HG03575 (cell line): ENCODE results near the gene EID3.
"Not testable (repeated sequence)": the region's sequence is repeated elsewhere in the genome, so short reads cannot be mapped to it uniquely, and the experiment has no call there.

ENCODE experiments used
- ATAC-seq: cut with Tn5 transposase; IDR thresholded peaks from one replicate; pipeline ENCODE4 v1.9.1; 2021; ENCODE audit not compliant: unreplicated experiment, insufficient number of reproducible peaks, low FRiP score; ENCODE audit errors: extremely low read depth

EID3 gene

DNA sequence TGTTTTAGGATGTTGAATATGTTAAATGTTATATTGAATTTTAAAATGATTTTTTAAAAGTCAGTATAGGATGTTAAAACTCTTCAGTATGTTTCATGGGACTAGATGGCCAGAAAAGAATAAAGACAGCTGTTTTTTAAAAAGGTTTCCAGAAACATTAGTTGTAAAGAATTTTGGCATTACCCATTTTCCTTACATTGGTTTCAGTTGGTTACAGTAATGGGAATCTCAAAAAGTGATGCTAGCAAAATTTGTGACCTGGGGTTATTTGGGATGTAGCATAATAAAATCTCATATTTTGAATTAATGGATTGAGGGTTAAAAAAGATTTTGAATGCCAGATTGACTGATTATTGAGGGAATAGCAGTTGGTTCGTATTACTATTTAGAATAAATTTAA lies 25.3 kb downstream of the EID3 start:
- no peak for ATAC-seq

DNA sequence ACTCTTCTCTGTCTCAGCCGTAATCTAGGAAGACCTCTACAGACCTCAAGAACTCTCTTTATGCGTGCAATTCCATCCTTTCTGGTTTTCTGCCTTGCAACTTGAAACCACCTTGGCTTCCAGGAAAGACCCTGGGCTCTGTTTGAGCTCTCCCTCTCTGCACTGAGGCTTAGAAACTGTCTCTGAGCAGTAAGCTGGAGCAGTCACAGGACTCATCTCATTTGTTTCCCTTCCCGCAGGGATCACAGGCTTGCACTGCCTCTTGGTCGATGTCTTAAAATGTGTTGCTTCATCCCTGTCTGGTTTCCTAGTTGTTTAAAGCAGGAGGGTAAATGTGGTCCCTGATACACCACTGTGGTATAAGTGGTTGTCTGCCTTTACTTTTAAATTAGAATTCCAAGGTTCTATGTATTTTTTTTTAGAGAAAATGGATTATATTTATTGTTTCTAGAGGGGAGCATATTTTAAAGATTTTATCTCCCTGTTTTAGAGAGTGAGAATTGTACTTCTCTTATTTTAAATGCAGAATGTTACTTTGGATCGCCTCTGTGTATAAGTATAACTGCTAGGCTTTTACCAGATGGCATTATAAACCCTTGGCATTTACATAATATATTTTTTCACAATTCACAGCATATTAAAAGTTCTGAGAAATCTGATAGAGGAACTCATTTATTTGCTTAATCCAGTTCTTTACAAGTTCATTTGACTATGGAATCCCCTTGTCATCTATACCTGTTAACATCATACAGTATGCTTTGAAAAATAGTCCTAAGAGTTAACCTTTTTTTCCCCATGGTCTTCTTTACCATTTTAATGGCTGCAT lies 26.4 kb downstream of the EID3 start:
- ATAC-seq: no peak

DNA sequence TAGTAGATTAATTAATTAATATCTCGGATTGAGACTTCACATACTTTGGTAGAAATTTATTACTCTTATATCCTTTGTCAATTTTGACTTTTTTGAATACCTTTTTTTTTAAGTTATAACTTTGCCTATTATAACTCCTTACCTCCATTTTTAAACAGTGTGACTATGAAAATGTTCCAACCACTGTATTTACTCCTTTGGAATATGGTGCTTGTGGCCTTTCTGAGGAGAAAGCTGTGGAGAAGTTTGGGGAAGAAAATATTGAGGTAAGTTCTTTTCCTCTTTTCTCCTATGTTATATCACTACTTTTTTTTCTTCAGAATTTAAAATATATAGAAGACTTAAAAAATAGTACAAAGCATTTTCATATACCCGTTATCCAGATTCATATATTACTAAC lies 27.8 kb downstream of the EID3 start:
- no peak for ATAC-seq

DNA sequence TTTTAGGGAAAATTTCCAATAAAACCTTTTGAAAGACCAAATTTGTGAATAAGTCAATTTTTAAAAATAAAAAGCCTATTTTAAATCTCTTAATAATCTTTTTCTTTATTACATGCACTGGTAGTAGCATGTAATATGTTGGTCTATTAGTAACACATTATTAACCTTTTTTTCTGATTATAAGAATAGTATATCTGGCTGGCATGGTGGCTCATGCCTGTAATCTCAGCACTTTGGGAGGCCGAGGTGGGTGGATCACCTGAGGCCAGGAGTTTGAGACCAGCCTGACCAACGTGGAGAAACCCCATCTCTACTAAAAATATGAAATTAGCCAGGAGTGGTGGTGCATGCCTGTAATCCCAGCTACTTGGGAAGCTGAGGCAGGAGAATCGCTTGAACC lies 28.7 kb downstream of the EID3 start:
- ATAC-seq: not testable (repeated sequence)

DNA sequence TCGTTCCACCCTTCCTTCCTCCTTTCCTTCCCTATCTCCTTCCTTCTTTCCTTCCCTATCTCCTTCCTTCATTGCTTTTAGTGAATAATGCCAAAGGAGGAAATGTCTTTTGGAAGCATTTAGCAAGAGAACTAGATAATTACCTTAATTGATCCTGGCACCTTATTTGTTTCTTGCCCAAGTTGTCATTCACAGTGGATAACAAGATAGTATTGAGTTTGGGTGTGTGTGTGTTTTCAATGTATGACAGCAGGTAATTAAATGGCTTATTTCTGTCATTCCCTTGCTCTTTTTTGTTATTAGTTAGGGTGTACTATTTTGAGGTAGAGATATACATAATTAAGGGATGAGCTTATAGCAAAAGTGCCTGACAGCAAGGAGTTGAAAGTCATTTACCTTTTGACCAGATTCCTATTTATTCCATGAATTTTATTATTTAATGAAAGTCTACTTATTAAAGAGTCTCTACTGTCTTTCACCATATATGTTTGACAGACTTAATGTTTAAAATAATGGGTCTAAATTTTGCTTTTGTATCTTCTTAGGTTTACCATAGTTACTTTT lies 30.2 kb downstream of the EID3 start:
- ATAC-seq: no peak

DNA sequence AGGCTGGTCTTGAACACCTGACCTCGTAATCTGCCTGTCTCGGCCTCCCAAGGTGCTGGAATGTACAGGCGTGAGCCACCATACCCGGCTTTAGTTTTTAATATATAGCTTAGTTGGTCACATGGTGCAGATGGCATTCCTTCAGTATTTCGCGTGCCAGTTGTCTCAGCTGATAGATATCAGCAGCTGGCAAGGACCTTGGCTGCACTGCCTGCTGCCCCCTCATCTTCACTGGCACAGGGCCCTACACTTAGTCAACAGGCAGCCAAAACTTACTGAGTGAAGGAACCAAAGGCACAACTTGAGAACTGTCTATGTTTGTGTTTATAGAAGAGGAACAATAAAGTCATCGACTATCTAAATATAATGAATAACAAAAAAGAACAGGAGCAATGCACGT lies 31.0 kb downstream of the EID3 start:
- no peak for ATAC-seq

DNA sequence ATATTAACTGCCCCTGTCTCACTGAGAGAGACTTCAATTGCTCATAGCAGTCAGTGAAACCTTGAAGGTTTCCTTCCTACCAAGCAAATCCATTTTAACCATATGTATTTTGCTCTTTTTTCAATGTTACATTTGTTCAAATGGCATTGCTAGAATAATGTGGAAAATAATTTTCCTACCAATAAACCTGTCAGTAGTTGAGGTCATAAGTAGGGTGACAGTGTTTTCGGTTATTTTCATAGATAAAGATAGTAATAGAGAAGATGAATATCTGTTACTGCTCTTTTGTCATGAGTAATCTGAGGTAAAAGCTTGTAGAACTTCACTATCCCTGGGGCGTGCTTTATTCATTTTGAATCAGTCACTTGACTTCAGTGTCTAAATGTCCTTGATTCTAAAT lies 32.6 kb downstream of the EID3 start:
- no peak for ATAC-seq

DNA sequence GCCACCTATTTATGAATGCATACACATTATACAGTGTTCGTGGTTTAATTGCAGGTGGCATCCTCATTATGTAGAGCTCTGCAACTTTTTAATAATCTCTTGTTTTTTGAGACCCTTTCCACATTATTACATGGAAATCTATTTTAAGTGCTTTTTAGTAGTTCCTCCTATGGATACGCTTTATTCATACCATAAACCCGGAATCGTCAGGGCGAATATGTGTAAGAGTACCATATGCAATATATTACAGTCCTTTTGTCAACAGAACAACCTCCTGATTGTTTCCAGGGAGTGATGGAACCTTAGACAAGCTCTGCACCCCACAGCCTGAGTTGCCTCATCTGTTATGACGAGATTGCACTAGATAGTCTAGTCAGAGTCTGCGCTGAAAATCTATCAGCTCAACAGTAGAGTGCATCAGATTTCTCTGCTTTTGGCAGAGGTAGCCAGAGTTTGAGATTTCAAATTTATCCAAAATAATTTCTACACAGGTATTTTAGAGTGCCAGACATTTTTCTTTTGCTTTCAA lies 33.6 kb downstream of the EID3 start:
- ATAC-seq: no peak

DNA sequence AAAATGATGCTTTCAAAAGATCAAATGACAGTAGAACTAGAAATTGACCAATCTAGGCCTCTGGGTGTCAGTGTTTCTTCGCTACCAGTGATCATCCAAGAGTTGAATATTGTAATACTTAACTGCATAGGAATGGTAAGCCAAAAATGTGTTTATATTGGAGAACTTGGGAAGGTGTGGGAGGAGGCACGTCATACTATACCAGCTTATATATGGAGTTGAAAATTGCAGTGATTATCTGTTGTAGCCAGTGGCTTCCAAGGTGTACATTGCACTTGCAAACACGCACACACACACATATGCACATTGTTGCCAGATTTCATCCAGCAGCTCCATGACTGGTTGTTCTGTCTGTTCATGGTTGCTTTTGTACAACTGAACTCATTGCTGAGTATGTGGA lies 36.1 kb downstream of the EID3 start:
- ATAC-seq: no peak

DNA sequence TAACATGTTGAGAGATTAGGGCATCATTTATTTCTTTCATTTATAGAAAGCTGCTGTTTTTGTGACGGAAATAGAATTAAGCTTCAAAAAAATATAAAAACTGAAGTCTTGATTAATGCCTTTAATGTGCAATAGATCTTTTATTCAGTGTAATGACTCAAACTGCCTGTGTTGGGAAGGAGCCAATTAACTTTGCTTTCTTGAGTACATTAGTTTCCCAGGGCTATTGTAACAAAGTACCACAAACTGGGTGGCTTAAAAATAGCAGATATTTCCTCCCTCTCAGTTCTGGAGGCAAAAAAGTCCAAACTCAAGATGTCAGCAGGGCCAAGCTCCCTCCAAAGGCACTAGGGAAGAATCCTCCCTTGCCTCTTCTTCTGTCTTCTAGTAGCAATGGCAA lies 36.6 kb downstream of the EID3 start:
- no peak for ATAC-seq

DNA sequence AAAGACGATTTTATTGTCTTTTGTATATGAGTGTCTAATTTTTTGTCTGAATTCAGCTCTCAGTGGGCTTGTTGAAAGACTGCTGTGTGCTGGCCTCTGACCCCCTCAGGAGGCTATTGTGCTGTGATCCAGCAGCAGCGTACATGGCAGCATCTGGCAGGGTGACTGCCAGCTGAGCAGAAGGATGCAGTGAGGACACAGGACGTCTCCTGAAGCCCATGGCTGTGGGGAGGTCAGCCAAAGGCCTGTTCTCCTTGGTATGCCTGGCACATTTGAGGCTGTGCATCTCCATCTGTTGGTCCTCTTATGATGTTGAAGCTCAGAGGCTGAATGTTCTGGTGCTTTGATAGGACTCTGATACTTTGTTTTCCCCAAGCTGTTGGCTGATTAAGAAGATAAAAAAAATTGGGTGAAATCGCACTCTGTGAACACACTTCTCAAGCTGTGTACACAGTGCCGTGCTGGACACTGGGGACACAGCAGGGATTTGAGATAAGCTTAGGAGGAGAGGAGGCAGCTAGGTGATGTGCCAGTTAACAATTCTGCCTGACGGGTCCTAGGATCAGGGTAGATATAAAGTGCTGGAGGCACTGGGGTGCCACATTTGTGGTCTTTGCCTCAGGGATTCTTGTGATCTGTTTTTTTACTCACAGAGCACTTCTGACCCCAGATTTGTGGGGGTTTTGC lies 37.5 kb downstream of the EID3 start:
- no peak for ATAC-seq

DNA sequence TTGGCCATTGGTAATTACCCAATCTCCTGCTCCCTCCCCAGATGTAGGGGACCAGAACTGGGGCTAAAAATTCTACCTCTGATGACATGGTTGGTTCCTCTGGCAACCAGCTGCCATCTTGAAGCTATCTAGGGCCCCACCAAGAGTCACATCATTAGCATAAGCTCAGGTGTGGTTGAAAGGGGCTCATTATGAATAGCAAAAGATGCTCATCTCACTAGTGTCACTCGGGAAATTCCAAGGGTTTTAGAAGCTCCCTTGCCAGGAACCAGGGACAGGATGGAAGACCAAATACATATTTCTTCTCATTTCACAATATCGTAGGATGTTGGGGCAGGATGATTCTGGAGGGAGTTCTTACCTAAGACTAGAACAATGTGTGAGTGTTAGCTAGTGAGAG lies 38.6 kb downstream of the EID3 start:
- ATAC-seq: no peak

DNA sequence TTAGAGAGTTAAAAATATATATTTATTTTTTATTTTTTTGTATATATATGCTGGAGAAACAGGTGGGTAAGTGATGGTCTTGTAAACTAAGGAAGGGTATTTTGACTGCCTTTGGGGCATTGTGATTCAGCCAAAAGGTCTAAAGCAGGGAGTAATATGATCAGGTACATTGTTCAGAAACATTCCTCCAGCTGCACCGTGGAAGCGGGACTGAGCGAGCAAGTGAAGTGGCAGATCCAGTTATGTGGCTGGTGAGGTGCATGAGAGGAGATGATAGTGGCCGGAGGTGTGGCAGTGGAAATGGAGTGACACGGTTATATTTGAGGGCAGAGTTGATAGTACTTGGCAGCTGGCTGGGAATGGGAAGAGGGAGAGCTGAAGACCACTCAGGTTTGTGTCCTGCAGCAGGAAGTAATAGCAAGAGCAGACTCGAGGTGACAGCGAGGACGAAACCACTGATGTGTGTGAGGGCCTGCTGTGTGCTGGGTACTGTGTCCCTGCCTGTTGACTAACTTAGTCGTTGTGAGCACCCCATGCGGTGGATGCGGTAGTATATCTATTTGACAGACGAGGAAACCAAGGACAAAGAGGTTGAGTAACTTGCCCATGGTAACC lies 39.2 kb downstream of the EID3 start:
- no peak for ATAC-seq

DNA sequence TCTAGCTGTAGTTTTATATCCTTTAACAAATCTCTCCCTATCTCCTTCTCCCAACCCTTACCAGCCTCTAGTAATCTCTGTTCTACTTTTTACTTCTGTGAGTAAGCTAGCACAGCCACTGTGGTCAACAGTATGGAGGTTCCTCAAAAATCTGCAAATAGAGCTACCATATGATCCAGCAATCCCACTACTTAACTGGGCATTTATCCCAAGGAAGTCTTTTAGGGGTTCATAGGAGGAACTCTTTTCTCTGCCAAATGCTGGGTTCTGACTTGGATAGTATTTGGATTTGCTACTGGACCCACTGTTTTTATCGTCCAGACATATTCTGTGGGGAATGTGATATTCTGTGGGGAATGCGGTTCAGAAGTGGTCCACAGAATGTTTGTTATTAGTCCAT lies 41.1 kb downstream of the EID3 start:
- ATAC-seq: no peak

DNA sequence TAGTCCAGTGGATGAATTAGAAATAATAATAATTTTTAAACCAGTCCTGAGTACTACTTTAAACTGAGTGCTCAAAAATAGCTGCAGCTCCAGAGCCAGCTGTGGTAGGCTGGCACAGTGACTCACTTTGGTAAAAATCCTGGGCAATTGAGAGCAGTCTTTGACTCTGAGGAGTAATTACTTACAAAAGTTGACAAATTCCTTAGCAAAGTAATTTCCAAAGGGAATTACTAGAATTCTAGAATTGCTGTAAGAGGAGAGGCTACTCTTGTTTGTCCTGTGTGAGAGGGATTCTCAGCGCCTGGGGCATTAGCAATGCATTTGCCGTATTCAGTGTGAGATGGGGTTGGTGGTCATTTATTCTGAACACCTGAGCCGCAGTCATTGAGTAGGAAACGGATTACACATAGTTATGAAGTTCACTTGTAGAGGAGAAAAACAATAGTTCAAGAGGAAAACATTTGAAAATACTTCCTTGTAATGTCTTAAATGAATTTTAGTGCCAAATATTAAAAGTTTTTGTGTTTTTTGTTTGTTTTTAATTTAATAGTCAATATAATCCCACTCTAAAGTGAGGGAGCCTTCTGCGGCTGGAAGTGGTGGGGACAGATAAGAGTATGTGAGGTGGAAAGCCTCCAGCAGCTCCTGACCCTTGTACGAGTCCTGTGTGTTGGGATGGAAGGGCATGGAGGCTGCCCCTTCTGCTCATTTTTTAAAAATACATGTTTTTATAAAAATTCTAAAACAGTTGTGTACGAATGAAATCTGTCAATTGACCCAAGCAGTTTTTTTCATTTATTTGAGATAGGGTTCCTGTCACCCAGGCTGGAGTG lies 41.9 kb downstream of the EID3 start:
- no peak for ATAC-seq

DNA sequence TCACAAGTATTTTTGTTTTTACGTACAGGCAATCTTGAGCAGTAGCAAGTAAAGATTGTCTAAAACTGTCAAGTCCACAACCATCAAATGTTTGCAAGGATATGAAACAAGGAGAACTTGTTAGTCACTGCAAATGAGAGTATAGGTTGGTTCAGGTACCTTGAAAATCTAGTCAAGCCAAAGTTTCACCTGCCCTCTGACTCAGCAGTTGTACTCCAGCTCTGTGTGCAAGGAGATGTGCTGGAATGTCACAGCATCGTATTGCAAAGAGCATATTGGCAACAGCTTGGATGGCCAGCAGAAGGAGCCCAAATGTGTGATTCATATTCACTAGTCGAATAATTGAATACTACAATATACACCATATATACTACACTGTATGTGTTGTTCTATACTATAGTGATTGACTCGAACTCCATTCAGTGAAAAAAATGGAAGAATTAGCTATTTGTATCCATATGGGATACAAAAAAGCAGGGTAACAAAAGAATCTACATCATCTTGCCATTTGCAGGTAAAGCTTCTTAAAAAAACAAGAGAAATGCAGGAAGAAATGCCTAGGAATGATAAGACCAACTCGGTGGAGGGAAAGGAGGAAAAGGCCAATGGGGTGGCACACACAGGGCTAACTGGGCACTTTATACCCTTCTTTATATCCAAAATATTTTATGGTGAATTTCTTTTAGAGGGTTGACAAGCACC lies 44.0 kb downstream of the EID3 start:
- no peak for ATAC-seq

DNA sequence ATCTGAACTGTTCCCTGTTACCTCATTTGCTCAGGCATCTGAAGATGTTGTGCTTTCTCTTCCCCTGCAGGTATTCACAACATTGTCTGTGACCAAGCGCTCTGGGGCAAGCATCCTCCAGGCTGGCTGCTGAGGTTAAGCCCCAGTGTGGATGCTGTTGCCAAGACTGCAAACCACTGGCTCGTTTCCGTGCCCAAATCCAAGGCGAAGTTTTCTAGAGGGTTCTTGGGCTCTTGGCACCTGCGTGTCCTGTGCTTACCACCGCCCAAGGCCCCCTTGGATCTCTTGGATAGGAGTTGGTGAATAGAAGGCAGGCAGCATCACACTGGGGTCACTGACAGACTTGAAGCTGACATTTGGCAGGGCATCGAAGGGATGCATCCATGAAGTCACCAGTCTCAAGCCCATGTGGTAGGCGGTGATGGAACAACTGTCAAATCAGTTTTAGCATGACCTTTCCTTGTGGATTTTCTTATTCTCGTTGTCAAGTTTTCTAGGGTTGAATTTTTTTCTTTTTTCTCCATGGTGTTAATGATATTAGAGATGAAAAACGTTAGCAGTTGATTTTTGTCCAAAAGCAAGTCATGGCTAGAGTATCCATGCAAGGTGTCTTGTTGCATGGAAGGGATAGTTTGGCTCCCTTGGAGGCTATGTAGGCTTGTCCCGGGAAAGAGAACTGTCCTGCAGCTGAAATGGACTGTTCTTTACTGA lies 44.9 kb downstream of the EID3 start:
- ATAC-seq: no peak

DNA sequence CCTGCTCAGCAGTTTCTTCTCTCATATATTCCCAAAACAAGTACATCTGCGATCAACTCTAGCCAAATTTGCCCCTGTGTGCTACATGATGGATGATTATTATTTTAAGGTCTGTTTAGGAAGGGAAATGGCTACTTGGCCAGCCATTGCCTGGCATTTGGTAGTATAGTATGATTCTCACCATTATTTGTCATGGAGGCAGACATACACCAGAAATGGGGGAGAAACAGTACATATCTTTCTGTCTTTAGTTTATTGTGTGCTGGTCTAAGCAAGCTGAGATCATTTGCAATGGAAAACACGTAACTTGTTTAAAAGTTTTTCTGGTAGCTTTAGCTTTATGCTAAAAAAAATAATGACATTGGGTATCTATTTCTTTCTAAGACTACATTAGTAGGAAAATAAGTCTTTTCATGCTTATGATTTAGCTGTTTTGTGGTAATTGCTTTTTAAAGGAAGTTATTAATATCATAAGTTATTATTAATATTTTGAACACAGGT lies 45.5 kb downstream of the EID3 start:
- ATAC-seq: no peak
